PC-3 (cell line): ENCODE results near the gene GRB2. TPM values are rescaled to one million over a fixed set of nuclear protein-coding genes. Genes with fewer than 3 reads are reported as not detected.

Experiments used
- ATAC-seq: fragments of 200-7000 bp; cut with Tn5 transposase; 2 replicates; pipeline ENCODE4 v1.9.1; 2020; ENCODE audit warnings: mild to moderate bottlenecking, moderate library complexity
- BruUV-seq: library from RNA; stranded (reverse); fragments of 400-500 nt; replicated peaks from 2 replicates; lab custom pipeline; 2021; lab: Mats Ljungman, UMichigan
- CTCF ChIA-PET: fragments of 300-600 bp; sonication (Branson Sonifier 250); formaldehyde crosslinking; loops from one replicate; lab custom pipeline; 2022; ENCODE audit warnings: antibody characterized with exemption; lab: Charles Lee
- POLR2A ChIA-PET: fragments of 300-600 bp; sonication (Branson Sonifier 250); formaldehyde crosslinking; loops from one replicate; lab custom pipeline; 2022; ENCODE audit warnings: antibody characterized with exemption; ENCODE audit not compliant: unreplicated experiment; lab: Charles Lee
- DNase-seq: peaks from one replicate; pipeline ENCODE4 v3.0.0-alpha.2; 2015
- H2AFZ ChIP-seq: fragments of 300-600 bp; sonication (generic); 2 replicates; pipeline ENCODE4 v1.6.0; 2016; ENCODE audit warnings: antibody characterized with exemption, low read length
- H3F3A ChIP-seq: fragments of 300-600 bp; sonication (generic); one replicate; pipeline ENCODE4 v1.6.0; 2017; ENCODE audit warnings: antibody characterized with exemption, low read length, control low read depth, mild to moderate bottlenecking; ENCODE audit not compliant: unreplicated experiment
- H3K27ac ChIP-seq: fragments of 300-600 bp; sonication (generic); 2 replicates; pipeline ENCODE4 v1.5.1; 2016; ENCODE audit warnings: mild to moderate bottlenecking, low read length
- H3K27me3 ChIP-seq: fragments of 300-600 bp; sonication (generic); 2 replicates; pipeline ENCODE4 v1.6.1; 2016; ENCODE audit warnings: low read length, mixed read lengths
- H3K36me3 ChIP-seq: fragments of 300-600 bp; sonication (generic); 2 replicates; pipeline ENCODE4 v1.6.1; 2016; ENCODE audit warnings: low read depth, mixed run types, low read length, mixed read lengths
- H3K4me1 ChIP-seq: fragments of 300-600 bp; sonication (generic); 2 replicates; pipeline ENCODE4 v1.5.1; 2016; ENCODE audit warnings: low read length; ENCODE audit not compliant: insufficient read depth
- H3K4me2 ChIP-seq: fragments of 300-600 bp; sonication (generic); 2 replicates; pipeline ENCODE4 v1.6.0; 2016; ENCODE audit warnings: low read length
- H3K4me3 ChIP-seq: fragments of 300-600 bp; sonication (generic); 2 replicates; pipeline ENCODE4 v1.5.1; 2016; ENCODE audit warnings: mild to moderate bottlenecking, low read length, mixed read lengths
- H3K79me2 ChIP-seq: fragments of 300-600 bp; sonication (generic); 2 replicates; pipeline ENCODE4 v1.6.1; 2017; ENCODE audit warnings: low read length, mixed read lengths
- H3K9ac ChIP-seq: fragments of 300-600 bp; sonication (generic); 2 replicates; pipeline ENCODE4 v1.6.0; 2016; ENCODE audit warnings: mild to moderate bottlenecking, low read length
- H3K9me2 ChIP-seq: fragments of 300-600 bp; sonication (generic); replicated peaks from 2 replicates; pipeline ENCODE4 v1.6.1; 2016; ENCODE audit warnings: mixed run types, low read length, mixed read lengths
- H3K9me3 ChIP-seq: fragments of 300-600 bp; sonication (generic); 2 replicates; pipeline ENCODE4 v1.6.1; 2016; ENCODE audit warnings: low read length, mixed read lengths
- H4K20me1 ChIP-seq: fragments of 300-600 bp; sonication (generic); 2 replicates; pipeline ENCODE4 v1.6.1; 2016; ENCODE audit warnings: low read length, mixed read lengths
- CTCF ChIP-seq: fragments of 300-600 bp; sonication (generic); conservative IDR thresholded peaks from 2 replicates; pipeline ENCODE4 v1.5.1; 2017; ENCODE audit warnings: antibody characterized with exemption, low read depth, mild to moderate bottlenecking, low read length
- EZH2 ChIP-seq: fragments of 300-600 bp; sonication (generic); IDR thresholded peaks from one replicate; pipeline ENCODE4 v1.6.1; 2017; ENCODE audit warnings: antibody characterized with exemption, mild to moderate bottlenecking, low read length; ENCODE audit not compliant: unreplicated experiment
- EZH2phosphoT487 ChIP-seq: fragments of 300-600 bp; sonication (generic); IDR thresholded peaks from 2 replicates; pipeline ENCODE4 v1.6.1; 2018; ENCODE audit warnings: mild to moderate bottlenecking, antibody characterized with exemption, low read length, borderline replicate concordance
- intact Hi-C: fragments of 100-400 bp; cut with micrococcal nuclease; formaldehyde crosslinking; loops from 2 replicates; pipeline ENCODE4 v1.9.0; 2023
- microRNA-seq: library from miRNA; unstranded; fragments of <30 nt; microRNA quantifications from one replicate; pipeline ENCODE4 v1.1.0, GENCODE V29; 2020; ENCODE audit not compliant: unreplicated experiment
- total RNA-seq: library from RNA; depleted of rRNA; stranded (reverse); fragments of >200 nt; gene quantifications from 2 replicates; pipeline ENCODE4 v1.2.3, GENCODE V29; 2014; rRNA removed

The GRB2 gene
- total RNA-seq, 1 experiment from 2014 or later: 224 TPM

GRCh38 chr17:75270218-75270965, 135.1 kb downstream of the GRB2 start:
- peaks cover 15% of the 10 kb centered on the region for H3K36me3 ChIP-seq
- peak overlapping the region; percentile 43 for H3K27ac ChIP-seq
- TSS peak; percentile 34 for BruUV-seq
- ATAC-seq (peak; percentile 61), DNase-seq (peak; percentile 76)
- no peaks in the 10 kb centered on the region for H3K9me3 ChIP-seq
- H3K27me3 ChIP-seq: no peaks in the 10 kb centered on the region
- H3K4me2 ChIP-seq: peak overlapping the region; percentile 98
- H3F3A ChIP-seq: peaks cover 4% of the 10 kb centered on the region
- H3K9me2 ChIP-seq: no peaks in the 10 kb centered on the region
- H3K79me2 ChIP-seq: peaks cover 21% of the 10 kb centered on the region
- ChIA-PET CTCF (interaction anchor here (0.5 to 3.0 kb wide), 22 partner anchors 9 to 526 kb away, joined by 3 to 60 read pairs (median 5); partner anchors contain the start of genes GGA3, GRB2, MRPS7 and SLC25A19), POLR2A (interaction anchor here (0.5 to 2.3 kb wide), 7 partner anchors 8 to 1296 kb away, joined by 3 to 33 read pairs (median 7); partner anchors contain the start of genes GGA3, MRPS7, SLC25A19 and SMIM5)
- TF ChIP-seq CTCF: peak; percentile 65
- TF ChIP-seq EZH2phosphoT487: no peak
- no peak for TF ChIP-seq EZH2
- H3K4me3 ChIP-seq: peak overlapping the region; percentile 97
- H2AFZ ChIP-seq: peak overlapping the region; percentile 99
- H3K4me1 ChIP-seq: peaks cover 20% of the 10 kb centered on the region
- H3K9ac ChIP-seq: peak overlapping the region; percentile 88
- intact Hi-C loops: loop anchor here (1.0 to 2.0 kb wide), 3 partner anchors 9 to 142 kb away; partner anchors contain the start of genes GGA3 and MRPS7
- H4K20me1 ChIP-seq: no peaks in the 10 kb centered on the region

GRCh38 chr17:75269844-75270217, 135.6 kb downstream of the GRB2 start:
- DNase-seq (peak; percentile 48), ATAC-seq (peak; percentile 1)
- Histone ChIP-seq H3K4me3 (peak overlapping the region; percentile 97), H4K20me1 (no peaks in the 10 kb centered on the region), H3K27ac (peak overlapping the region; percentile 43), H3K9me2 (no peaks in the 10 kb centered on the region), H3F3A (peaks cover 4% of the 10 kb centered on the region), H2AFZ (peak overlapping the region; percentile 99), H3K4me2 (peak overlapping the region; percentile 98), H3K79me2 (peaks cover 21% of the 10 kb centered on the region), H3K9me3 (no peaks in the 10 kb centered on the region), H3K36me3 (peaks cover 15% of the 10 kb centered on the region), H3K9ac (peak overlapping the region; percentile 88), H3K27me3 (no peaks in the 10 kb centered on the region), H3K4me1 (peaks cover 20% of the 10 kb centered on the region)
- ChIA-PET POLR2A (interaction anchor here (0.6 to 2.3 kb wide), 2 partner anchors 19 to 1297 kb away, joined by 7 to 23 read pairs; partner anchors contain the start of gene SLC25A19), CTCF (interaction anchor here (0.5 to 3.0 kb wide), 10 partner anchors 8 to 526 kb away, joined by 3 to 60 read pairs (median 3); partner anchors contain the start of genes GGA3, MRPS7 and SLC25A19)
- BruUV-seq: no TSS peak
- TF ChIP-seq EZH2phosphoT487 (no peak), CTCF (no peak), EZH2 (no peak)
- intact Hi-C loops: loop anchor here (1.0 to 2.0 kb wide), 3 partner anchors 9 to 143 kb away; partner anchors contain the start of genes GGA3 and MRPS7

Small RNA genes within 50 kb of the gene (microRNA-seq; reads per million reads assigned to microRNA genes)
- gene MIR3678: not detected

Other genes starting within 250 kb of the GRB2 start
- gene SUMO2, start 222.7 kb downstream of the GRB2 start, total RNA-seq: 244 and 282 TPM in 2 replicates
- 91.5 and 95.6 TPM in 2 replicates for gene NUP85, start 200.0 kb downstream of the GRB2 start, total RNA-seq
- 38.8 and 40.1 TPM in 2 replicates for gene GGA3, start 144.1 kb downstream of the GRB2 start, total RNA-seq
- 112 and 144 TPM in 2 replicates for gene MRPS7, start 143.8 kb downstream of the GRB2 start, total RNA-seq
- gene MIF4GD, start 134.4 kb downstream of the GRB2 start, total RNA-seq: 30.8 and 42.3 TPM in 2 replicates
- gene SLC25A19, start 116.2 kb downstream of the GRB2 start, total RNA-seq: 75.0 and 76.9 TPM in 2 replicates
- 45.6 and 88.3 TPM in 2 replicates for gene TMEM94, start 51.0 kb upstream of the GRB2 start, total RNA-seq
- 22.0 and 28.3 TPM in 2 replicates for gene CASKIN2, start 109.9 kb upstream of the GRB2 start, total RNA-seq
- gene TSEN54, start 110.8 kb upstream of the GRB2 start, total RNA-seq: 61.6 and 70.4 TPM in 2 replicates
- 92.9 and 122 TPM in 2 replicates for gene LLGL2, start 120.0 kb upstream of the GRB2 start, total RNA-seq
- gene MYO15B, start 182.1 kb upstream of the GRB2 start, total RNA-seq: 3.2 and 7.1 TPM in 2 replicates
- 2.3 and 4.3 TPM in 2 replicates for gene SMIM5, start 227.8 kb upstream of the GRB2 start, total RNA-seq